ENCODE data around the gene ZBTB42. TPM values are rescaled to one million over a fixed set of nuclear protein-coding genes. Genes with fewer than 3 reads are reported as not detected.

ZBTB42 gene
- total and polyA plus RNA-seq, 2 of the 13 experiments (the other 11 are each of a cell fraction or from before 2014, with no cell fraction given): 2.8 to 4.2 TPM

- TF ChIP-seq THYN1 (CRISPR knock-in tag; IDR thresholded peaks at IDR 0.05; ENCODE audit: borderline replicate concordance, low read depth) (no peak), PCBP2 (optimal IDR thresholded peaks at IDR 0.05; ENCODE audit: low read depth, low read length, poor library complexity, severe bottlenecking) (no peak), CC2D1A (CRISPR knock-in tag; IDR thresholded peaks at IDR 0.05) (no peak), POGZ (CRISPR knock-in tag; IDR thresholded peaks at IDR 0.05) (no peak), ZSCAN29 (CRISPR knock-in tag; conservative IDR thresholded peaks at IDR 0.05) (no peak), ZNF776 (CRISPR knock-in tag; IDR thresholded peaks at IDR 0.05) (no peak), ZFP41 (CRISPR knock-in tag; IDR thresholded peaks at IDR 0.05; ENCODE audit: borderline replicate concordance) (no peak), RBM22 (optimal IDR thresholded peaks at IDR 0.05; ENCODE audit: low read length) (peak; percentile 80), CENPX (CRISPR knock-in tag; IDR thresholded peaks at IDR 0.05) (no peak), HIC2 (CRISPR knock-in tag; IDR thresholded peaks at IDR 0.05; ENCODE audit: low read depth) (no peak), DBP (CRISPR knock-in tag; IDR thresholded peaks at IDR 0.05; ENCODE audit: not compliant biosample characterization) (no peak), ZSCAN22 (CRISPR knock-in tag; IDR thresholded peaks at IDR 0.05) (no peak), HOMEZ (CRISPR knock-in tag; IDR thresholded peaks at IDR 0.05; ENCODE audit: low read depth) (no peak), ZNF329 (CRISPR knock-in tag; IDR thresholded peaks at IDR 0.05; ENCODE audit: low read depth) (no peak), AGO1 (IDR thresholded peaks at IDR 0.05; ENCODE audit: low read depth, low read length, poor library complexity, severe bottlenecking) (peak; percentile 87), IKZF5 (CRISPR knock-in tag; IDR thresholded peaks at IDR 0.05) (no peak), ZNF354B (CRISPR knock-in tag; IDR thresholded peaks at IDR 0.05) (no peak), KLF12 (CRISPR knock-in tag; IDR thresholded peaks at IDR 0.05; ENCODE audit: borderline replicate concordance) (no peak), ZNF549 (CRISPR knock-in tag; IDR thresholded peaks at IDR 0.05) (no peak), U2AF2 (IDR thresholded peaks at IDR 0.05; ENCODE audit: low read depth, low read length) (no peak), NFRKB (IDR thresholded peaks at IDR 0.05) (no peak), ZNF24 (IDR thresholded peaks at IDR 0.05) (no peak), BCL6 (CRISPR knock-in tag; IDR thresholded peaks at IDR 0.05) (no peak), PHF8 (CRISPR knock-in tag; IDR thresholded peaks at IDR 0.05) (no peak), ZC3H13 (CRISPR knock-in tag; IDR thresholded peaks at IDR 0.05) (no peak)
Measured at GRCh38 chr14:104756477-104757237, 44.2 kb upstream of the ZBTB42 start (continued).

Data from HepG2 (cell line).